SK-N-SH treated with all-trans-retinoic acid at 6 μM for 48 hours (cell line): ENCODE data around the gene FTO.

Source experiments
- GLIS3 ChIP-seq: fragments of 250-450 bp; sonication (Bioruptor Pico); IDR thresholded peaks from 2 replicates; pipeline ENCODE4 v1.5.0; 2020; ENCODE audit warnings: mild to moderate bottlenecking, moderate library complexity
- ISL1 ChIP-seq: fragments of 250-450 bp; sonication (Bioruptor Pico); IDR thresholded peaks from 2 replicates; pipeline ENCODE4 v2.1.2; 2022; ENCODE audit warnings: mild to moderate bottlenecking, moderate library complexity
- TCF4 ChIP-seq: fragments of 250-450 bp; sonication (Bioruptor Pico); IDR thresholded peaks from 2 replicates; pipeline ENCODE4 v1.8.0; 2021; ENCODE audit warnings: mild to moderate bottlenecking, moderate library complexity, borderline replicate concordance
- ZFP30 ChIP-seq: fragments of 450-650 bp; formaldehyde crosslinking; IDR thresholded peaks from 2 replicates; pipeline ENCODE4 v1.5.0; 2022; ENCODE audit warnings: mild to moderate bottlenecking, moderate library complexity
- ZNF70 ChIP-seq: fragments of 450-650 bp; formaldehyde crosslinking; IDR thresholded peaks from 2 replicates; pipeline ENCODE4 v1.5.0; 2020; ENCODE audit warnings: mild to moderate bottlenecking, moderate library complexity
- TF ChIP-seq, protein P1 (sequence below): fragments of 250-450 bp; sonication (Bioruptor Pico); IDR thresholded peaks from 2 replicates; pipeline ENCODE4 v1.5.0; 2020; ENCODE audit warnings: mild to moderate bottlenecking, moderate library complexity
- TF ChIP-seq, protein P2 (sequence below): fragments of 250-450 bp; sonication (Bioruptor Pico); IDR thresholded peaks from 2 replicates; pipeline ENCODE4 v1.8.0; 2020; ENCODE audit warnings: mild to moderate bottlenecking, moderate library complexity, borderline replicate concordance
- TF ChIP-seq, protein P3 (sequence below): fragments of 250-450 bp; sonication (Bioruptor Pico); IDR thresholded peaks from 2 replicates; pipeline ENCODE4 v1.5.1; 2021; ENCODE audit warnings: mild to moderate bottlenecking, moderate library complexity
- TF ChIP-seq, protein P4 (sequence below): fragments of 250-450 bp; sonication (Bioruptor Pico); IDR thresholded peaks from 2 replicates; pipeline ENCODE4 v1.5.1; 2020; ENCODE audit warnings: low read depth, mild to moderate bottlenecking, moderate library complexity

DNA sequence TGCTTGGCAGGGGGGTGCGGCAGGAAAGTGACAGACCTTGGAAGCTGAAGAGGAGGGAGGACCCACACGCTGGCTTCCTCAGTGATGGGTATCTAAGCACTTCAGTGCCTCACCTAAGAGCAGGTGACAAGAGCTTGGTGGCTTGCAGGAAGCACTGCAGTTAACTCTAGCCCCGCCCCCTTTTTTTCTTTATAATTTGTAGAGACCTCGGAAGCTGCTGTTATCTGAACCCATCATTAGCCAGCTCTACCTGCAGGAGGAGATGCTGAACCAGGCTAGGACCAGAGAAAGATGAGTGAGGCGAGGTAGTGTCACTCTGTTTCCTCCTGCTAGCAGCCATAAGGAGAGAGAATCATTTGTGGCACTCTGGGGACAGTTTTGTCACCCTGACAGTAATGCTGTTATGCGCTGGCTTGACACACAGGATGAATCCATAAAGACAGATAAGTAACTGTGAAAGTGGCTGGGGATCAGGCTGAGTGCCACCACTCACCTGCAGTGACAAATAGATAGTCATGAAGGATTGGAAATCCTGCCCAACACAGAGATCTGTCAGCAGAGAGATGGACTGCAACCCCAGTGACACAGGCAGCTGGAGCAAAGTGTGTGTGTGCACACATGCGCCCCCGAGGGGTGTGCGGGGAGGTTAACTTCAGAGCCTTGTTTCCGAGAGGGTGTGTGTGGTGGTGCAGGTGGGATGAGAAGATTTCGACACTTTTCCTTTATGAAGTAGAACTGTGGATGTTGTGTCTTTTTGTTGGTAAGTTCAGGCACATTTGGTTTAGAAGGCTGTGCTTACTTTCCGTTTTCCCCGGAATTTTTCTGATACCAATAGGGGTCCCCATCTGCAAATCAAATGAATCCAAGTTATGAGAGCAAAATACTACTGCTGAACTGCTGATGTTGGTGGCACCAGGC, 358.7 kb downstream of the FTO start:
- TF ChIP-seq, protein P1, sequence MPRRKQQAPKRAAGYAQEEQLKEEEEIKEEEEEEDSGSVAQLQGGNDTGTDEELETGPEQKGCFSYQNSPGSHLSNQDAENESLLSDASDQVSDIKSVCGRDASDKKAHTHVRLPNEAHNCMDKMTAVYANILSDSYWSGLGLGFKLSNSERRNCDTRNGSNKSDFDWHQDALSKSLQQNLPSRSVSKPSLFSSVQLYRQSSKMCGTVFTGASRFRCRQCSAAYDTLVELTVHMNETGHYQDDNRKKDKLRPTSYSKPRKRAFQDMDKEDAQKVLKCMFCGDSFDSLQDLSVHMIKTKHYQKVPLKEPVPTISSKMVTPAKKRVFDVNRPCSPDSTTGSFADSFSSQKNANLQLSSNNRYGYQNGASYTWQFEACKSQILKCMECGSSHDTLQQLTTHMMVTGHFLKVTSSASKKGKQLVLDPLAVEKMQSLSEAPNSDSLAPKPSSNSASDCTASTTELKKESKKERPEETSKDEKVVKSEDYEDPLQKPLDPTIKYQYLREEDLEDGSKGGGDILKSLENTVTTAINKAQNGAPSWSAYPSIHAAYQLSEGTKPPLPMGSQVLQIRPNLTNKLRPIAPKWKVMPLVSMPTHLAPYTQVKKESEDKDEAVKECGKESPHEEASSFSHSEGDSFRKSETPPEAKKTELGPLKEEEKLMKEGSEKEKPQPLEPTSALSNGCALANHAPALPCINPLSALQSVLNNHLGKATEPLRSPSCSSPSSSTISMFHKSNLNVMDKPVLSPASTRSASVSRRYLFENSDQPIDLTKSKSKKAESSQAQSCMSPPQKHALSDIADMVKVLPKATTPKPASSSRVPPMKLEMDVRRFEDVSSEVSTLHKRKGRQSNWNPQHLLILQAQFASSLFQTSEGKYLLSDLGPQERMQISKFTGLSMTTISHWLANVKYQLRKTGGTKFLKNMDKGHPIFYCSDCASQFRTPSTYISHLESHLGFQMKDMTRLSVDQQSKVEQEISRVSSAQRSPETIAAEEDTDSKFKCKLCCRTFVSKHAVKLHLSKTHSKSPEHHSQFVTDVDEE: no peak
- no peak for TF ChIP-seq ZFP30 (CRISPR knock-in tag)
- no peak for TF ChIP-seq GLIS3
- no peak for TF ChIP-seq TCF4 (CRISPR knock-in tag)
- TF ChIP-seq, protein P2, sequence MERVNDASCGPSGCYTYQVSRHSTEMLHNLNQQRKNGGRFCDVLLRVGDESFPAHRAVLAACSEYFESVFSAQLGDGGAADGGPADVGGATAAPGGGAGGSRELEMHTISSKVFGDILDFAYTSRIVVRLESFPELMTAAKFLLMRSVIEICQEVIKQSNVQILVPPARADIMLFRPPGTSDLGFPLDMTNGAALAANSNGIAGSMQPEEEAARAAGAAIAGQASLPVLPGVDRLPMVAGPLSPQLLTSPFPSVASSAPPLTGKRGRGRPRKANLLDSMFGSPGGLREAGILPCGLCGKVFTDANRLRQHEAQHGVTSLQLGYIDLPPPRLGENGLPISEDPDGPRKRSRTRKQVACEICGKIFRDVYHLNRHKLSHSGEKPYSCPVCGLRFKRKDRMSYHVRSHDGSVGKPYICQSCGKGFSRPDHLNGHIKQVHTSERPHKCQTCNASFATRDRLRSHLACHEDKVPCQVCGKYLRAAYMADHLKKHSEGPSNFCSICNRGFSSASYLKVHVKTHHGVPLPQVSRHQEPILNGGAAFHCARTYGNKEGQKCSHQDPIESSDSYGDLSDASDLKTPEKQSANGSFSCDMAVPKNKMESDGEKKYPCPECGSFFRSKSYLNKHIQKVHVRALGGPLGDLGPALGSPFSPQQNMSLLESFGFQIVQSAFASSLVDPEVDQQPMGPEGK (CRISPR knock-in tag): no peak
- TF ChIP-seq, protein P3, sequence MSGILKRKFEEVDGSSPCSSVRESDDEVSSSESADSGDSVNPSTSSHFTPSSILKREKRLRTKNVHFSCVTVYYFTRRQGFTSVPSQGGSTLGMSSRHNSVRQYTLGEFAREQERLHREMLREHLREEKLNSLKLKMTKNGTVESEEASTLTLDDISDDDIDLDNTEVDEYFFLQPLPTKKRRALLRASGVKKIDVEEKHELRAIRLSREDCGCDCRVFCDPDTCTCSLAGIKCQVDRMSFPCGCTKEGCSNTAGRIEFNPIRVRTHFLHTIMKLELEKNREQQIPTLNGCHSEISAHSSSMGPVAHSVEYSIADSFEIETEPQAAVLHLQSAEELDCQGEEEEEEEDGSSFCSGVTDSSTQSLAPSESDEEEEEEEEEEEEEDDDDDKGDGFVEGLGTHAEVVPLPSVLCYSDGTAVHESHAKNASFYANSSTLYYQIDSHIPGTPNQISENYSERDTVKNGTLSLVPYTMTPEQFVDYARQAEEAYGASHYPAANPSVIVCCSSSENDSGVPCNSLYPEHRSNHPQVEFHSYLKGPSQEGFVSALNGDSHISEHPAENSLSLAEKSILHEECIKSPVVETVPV (CRISPR knock-in tag): no peak
- TF ChIP-seq, protein P4, sequence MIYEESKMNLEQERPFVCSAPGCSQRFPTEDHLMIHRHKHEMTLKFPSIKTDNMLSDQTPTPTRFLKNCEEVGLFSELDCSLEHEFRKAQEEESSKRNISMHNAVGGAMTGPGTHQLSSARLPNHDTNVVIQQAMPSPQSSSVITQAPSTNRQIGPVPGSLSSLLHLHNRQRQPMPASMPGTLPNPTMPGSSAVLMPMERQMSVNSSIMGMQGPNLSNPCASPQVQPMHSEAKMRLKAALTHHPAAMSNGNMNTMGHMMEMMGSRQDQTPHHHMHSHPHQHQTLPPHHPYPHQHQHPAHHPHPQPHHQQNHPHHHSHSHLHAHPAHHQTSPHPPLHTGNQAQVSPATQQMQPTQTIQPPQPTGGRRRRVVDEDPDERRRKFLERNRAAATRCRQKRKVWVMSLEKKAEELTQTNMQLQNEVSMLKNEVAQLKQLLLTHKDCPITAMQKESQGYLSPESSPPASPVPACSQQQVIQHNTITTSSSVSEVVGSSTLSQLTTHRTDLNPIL (CRISPR knock-in tag): no peak
- TF ChIP-seq ISL1 (CRISPR knock-in tag): no peak
- no peak for TF ChIP-seq ZNF70 (CRISPR knock-in tag)
